A673 (cell line): ENCODE measurements around the gene HAUS3. TPM values are rescaled to one million over a fixed set of nuclear protein-coding genes. Genes with fewer than 3 reads are reported as not detected.

Experiments
- BruUV-seq: library from RNA; stranded (reverse); fragments of 400-500 nt; replicated peaks from 2 replicates; lab custom pipeline; 2021; lab: Mats Ljungman, UMichigan
- CTCF ChIA-PET: fragments of 300-600 bp; sonication (Branson Sonifier 250); formaldehyde crosslinking; loops from one replicate; lab custom pipeline; 2022; ENCODE audit warnings: antibody characterized with exemption; lab: Charles Lee
- POLR2A ChIA-PET: fragments of 300-600 bp; sonication (Branson Sonifier 250); formaldehyde crosslinking; loops from one replicate; lab custom pipeline; 2022; ENCODE audit warnings: antibody characterized with exemption; ENCODE audit not compliant: low non-redundant PET; lab: Charles Lee
- DNase-seq: peaks from one replicate; pipeline ENCODE4 v3.0.0-alpha.2; 2015; ENCODE audit warnings: low spot score
- H3K27ac ChIP-seq: fragments of 200-600 bp; sonication (generic); 2 replicates; pipeline ENCODE4 v1.5.1; 2016; ENCODE audit warnings: mixed run types, low read depth, mild to moderate bottlenecking, mixed read lengths, antibody characterized with exemption, low read length; ENCODE audit not compliant: poor library complexity, severe bottlenecking
- H3K27me3 ChIP-seq: fragments of 200-600 bp; sonication (generic); replicated peaks from 2 replicates; pipeline ENCODE4 v1.6.1; 2017; ENCODE audit warnings: mixed run types, low read depth, mild to moderate bottlenecking, mixed read lengths, antibody characterized with exemption, low read length; ENCODE audit not compliant: insufficient read depth, poor library complexity
- H3K36me3 ChIP-seq: fragments of 200-600 bp; sonication (generic); 2 replicates; pipeline ENCODE4 v1.6.1; 2016; ENCODE audit warnings: mixed run types, mild to moderate bottlenecking, mixed read lengths, antibody characterized with exemption, low read length; ENCODE audit not compliant: insufficient read depth, poor library complexity, severe bottlenecking
- H3K4me1 ChIP-seq: fragments of 200-600 bp; sonication (generic); 2 replicates; pipeline ENCODE4 v1.6.1; 2017; ENCODE audit warnings: mixed run types, mild to moderate bottlenecking, mixed read lengths, antibody characterized with exemption, low read length; ENCODE audit not compliant: insufficient read depth, poor library complexity, severe bottlenecking
- H3K4me3 ChIP-seq: fragments of 200-600 bp; sonication (generic); 2 replicates; pipeline ENCODE4 v1.5.1; 2016; ENCODE audit warnings: low read depth, mixed run types, mild to moderate bottlenecking, mixed read lengths, low read length; ENCODE audit not compliant: poor library complexity, severe bottlenecking
- H3K9me3 ChIP-seq: fragments of 200-600 bp; sonication (generic); 2 replicates; pipeline ENCODE4 v1.6.1; 2016; ENCODE audit warnings: mixed run types, low read depth, mild to moderate bottlenecking, mixed read lengths, antibody characterized with exemption, low read length; ENCODE audit not compliant: poor library complexity, severe bottlenecking
- CTCF ChIP-seq: fragments of 300-800, 200-600 bp; sonication (generic); conservative IDR thresholded peaks from 2 replicates; pipeline ENCODE4 v1.5.1; 2017; ENCODE audit warnings: low read depth, mild to moderate bottlenecking, antibody characterized with exemption, low read length, moderate library complexity, mixed read lengths
- EZH2 ChIP-seq: fragments of 200-600 bp; sonication (generic); IDR thresholded peaks from 2 replicates; pipeline ENCODE4 v1.6.1; 2017; ENCODE audit warnings: borderline replicate concordance, low read depth, mild to moderate bottlenecking, mixed read lengths, antibody characterized with exemption, low read length; ENCODE audit not compliant: poor library complexity, severe bottlenecking
- intact Hi-C: fragments of 100-400 bp; cut with micrococcal nuclease; formaldehyde crosslinking; loops from one replicate; pipeline ENCODE4 v1.10.0; 2022; ENCODE audit not compliant: unreplicated experiment
- total RNA-seq: library from RNA; stranded (reverse); gene quantifications from 2 replicates; pipeline ENCODE4 v1.2.3, GENCODE V29; 2021

Gene HAUS3
- total RNA-seq, 1 experiment from 2014 or later: 27.7 TPM

GRCh38 chr4:2284934-2285612 lies 43.2 kb upstream of the HAUS3 start:
- BruUV-seq: no TSS peak
- H3K4me3 ChIP-seq: no peak overlapping the region
- TF ChIP-seq CTCF: no peak
- no peak for TF ChIP-seq EZH2
- no peaks in the 10 kb centered on the region for H3K4me1 ChIP-seq
- POLR2A ChIA-PET: no interaction called here
- no peak for DNase-seq
- intact Hi-C loops: no loop called here
- H3K27ac ChIP-seq: no peak overlapping the region
- H3K9me3 ChIP-seq: no peaks in the 10 kb centered on the region
- CTCF ChIA-PET: no interaction called here
- no peaks in the 10 kb centered on the region for H3K27me3 ChIP-seq
- no peaks in the 10 kb centered on the region for H3K36me3 ChIP-seq

- CTCF ChIA-PET: no interaction called here
- BruUV-seq: no TSS peak
- Histone ChIP-seq H3K27me3 (no peaks in the 10 kb centered on the region), H3K36me3 (no peaks in the 10 kb centered on the region), H3K4me1 (no peaks in the 10 kb centered on the region), H3K27ac (no peak overlapping the region), H3K9me3 (no peaks in the 10 kb centered on the region), H3K4me3 (no peak overlapping the region)
- POLR2A ChIA-PET: no interaction called here
- TF ChIP-seq CTCF: no peak
- TF ChIP-seq EZH2: no peak
- intact Hi-C loops: no loop called here
- DNase-seq: no peak
Observed at GRCh38 chr4:2284161-2284933, 42.4 kb upstream of the HAUS3 start.

- TF ChIP-seq CTCF (no peak), EZH2 (no peak)
- CTCF ChIA-PET: no interaction called here
- no peaks in the 10 kb centered on the region for H3K27me3 ChIP-seq
Observed at GRCh38 chr4:2283199-2283711, 41.3 kb upstream of the HAUS3 start.

More at GRCh38 chr4:2283199-2283711, 41.3 kb upstream of the HAUS3 start:
- BruUV-seq: no TSS peak
- Histone ChIP-seq H3K4me1 (no peaks in the 10 kb centered on the region), H3K36me3 (no peaks in the 10 kb centered on the region), H3K27ac (no peak overlapping the region), H3K9me3 (no peaks in the 10 kb centered on the region), H3K4me3 (no peak overlapping the region)
- no peak for DNase-seq
- intact Hi-C loops: no loop called here
- POLR2A ChIA-PET: no interaction called here
